GM20431 (cell line): ENCODE measurements around the gene VHLL.

ENCODE experiments used
- in situ Hi-C: fragments of 300-500 bp; cut with MseI, MboI; formaldehyde crosslinking; loops from one replicate; pipeline ENCODE4 v1.15.0; 2020; ENCODE audit warnings: low sequenced_read_pairs; ENCODE audit not compliant: unreplicated experiment

The VHLL gene

DNA sequence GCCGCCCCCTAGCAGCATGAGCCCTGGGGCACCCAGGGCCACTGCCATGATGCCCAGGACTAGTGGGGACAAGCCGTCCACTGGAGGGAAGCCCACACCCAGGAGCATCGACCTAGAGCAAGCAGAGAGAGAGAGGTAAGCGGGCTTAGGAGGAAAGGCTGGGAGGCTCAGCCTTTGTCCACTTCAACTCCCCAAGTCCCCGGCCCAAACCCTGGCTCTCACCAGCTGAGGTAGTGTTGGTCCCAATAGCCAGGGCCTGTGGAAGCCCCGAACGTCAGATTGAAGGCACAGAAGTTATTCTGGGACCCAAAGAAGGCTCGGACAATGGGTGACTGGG lies 6.0 kb downstream of the VHLL start:
- in situ Hi-C loops, result no loop called here

DNA sequence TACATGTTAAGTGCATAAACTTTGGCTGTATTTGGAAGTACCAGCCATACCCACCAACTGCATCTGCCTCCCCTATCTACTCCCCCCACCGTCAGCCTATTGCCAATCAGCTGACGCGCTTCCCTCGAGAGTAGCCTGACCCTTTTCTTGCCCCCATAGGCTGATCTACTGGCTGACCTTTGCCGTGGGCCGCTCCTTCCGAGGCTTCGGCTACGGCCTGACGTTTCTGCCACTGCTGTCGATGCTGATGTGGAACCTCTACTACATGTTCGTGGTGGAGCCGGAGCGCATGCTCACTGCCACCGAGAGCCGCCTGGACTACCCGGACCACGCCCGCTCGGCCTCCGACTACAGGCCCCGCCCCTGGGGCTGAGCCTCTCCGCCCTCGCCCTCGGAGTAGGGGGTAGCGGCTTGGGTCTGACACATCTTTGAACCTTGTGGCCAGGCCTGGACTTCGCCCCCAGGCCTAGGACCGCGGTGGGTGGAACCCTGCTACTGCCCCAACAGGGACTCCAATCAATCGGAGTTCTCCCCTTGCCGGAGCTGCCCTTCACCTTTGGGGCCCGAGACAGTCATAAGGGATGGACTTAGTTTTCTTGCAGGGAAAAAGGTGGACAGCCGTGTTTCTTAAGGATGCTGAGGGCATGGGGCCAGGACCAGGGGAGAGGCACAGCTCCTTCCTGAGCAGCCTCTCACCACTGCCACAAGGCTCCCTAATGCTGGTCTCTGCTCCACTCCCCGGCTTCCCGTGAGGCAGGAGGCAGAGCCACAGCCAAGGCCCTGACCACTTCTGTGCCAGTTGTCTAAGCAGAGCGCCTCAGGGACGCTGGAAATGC lies 7.7 kb downstream of the VHLL start:
- in situ Hi-C loops, result no loop called here

DNA sequence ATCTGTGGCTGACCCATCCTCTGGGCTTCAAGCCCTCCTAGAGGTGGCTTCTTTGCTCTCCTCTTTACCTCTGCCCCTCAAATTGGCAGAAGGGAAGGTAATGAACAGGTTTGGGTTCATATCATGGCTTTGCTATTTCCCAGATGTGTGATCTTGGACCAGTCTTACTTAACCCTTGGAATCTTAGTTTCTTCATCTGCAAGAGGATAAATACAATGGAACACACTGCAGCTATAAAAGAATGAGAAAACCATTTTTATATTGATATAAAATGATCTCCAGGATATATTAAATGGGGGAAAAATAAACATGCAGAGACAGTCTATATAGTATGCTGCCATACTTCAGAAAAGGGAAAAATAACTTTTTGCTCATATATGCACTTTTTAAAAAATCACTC lies 9.2 kb downstream of the VHLL start:
- in situ Hi-C loops, result no loop called here

DNA sequence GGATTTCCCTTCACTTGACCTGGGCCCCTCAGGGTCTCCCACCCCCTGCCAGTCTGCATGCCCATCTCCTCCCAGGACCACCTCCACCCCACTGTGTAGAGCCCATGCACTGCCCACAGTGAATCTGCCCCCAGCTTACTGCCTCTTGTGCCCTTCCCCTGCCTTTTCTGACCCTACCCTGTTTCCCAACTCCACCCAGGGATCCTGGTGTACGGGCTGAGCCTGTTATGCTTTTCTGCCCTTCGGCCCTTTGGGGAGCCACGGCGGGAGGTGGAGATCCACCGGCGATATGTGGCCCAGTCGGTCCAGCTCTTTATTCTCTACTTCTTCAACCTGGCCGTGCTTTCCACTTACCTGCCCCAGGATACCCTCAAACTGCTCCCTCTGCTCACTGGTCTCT lies 13.0 kb downstream of the VHLL start:
- in situ Hi-C loops, result no loop called here

DNA sequence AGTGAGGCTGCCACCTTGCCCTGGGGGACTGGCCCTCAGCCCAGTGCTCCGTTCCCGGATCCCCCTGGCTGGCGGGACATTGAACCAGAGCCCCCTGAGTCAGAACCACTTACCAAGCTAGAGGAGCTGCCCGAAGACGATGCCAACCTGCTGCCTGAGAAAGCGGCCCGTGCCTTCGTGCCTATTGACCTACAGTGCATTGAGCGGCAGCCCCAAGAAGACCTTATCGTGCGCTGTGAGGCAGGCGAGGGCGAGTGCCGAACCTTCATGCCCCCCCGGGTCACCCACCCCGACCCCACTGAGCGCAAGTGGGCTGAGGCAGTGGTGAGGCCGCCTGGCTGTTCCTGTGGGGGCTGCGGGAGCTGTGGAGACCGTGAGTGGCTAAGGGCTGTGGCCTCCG lies 13.7 kb downstream of the VHLL start:
- in situ Hi-C loops, result no loop called here

GRCh38 chr1:156284757-156285156 lies 14.3 kb downstream of the VHLL start:
- in situ Hi-C loops, result no loop called here

GRCh38 chr1:156284112-156284511 lies 15.0 kb downstream of the VHLL start, which contains the start of gene TMEM79:
Gene TMEM79 (plus strand): TSS chr1:156284325. CDS start chr1:156285227, 902 bp downstream.
- in situ Hi-C loops, result no loop called here

DNA sequence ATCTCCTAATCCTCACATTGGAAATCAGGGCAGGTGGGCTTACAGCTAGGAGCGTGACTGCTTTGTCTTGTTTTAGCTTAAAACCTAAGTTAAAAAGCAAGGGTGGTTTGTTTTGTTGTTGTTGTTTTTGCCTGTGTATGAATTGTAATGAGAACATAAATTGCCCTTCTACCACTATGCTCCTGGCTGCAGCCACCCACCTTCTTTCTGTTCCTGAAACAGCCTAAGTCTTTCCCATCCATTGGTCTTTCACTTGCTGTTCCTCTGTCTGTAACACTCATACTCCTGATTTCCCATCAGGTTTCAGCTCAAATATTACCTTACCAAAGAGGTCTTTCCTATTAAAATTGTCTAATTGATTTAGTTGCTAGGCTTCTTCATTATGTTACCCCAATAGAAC lies 15.6 kb downstream of the VHLL start:
- in situ Hi-C loops, result no loop called here

GRCh38 chr1:156282479-156283222 lies 16.5 kb downstream of the VHLL start, which contains the start of gene SMG5:
Gene SMG5 (minus strand): TSS chr1:156282825. CDS start chr1:156282680, 145 bp downstream.
- in situ Hi-C loops, result no loop called here

- in situ Hi-C loops, result no loop called here
These were observed 17.2 kb downstream of the VHLL start for GRCh38 chr1:156281693-156282478.

DNA sequence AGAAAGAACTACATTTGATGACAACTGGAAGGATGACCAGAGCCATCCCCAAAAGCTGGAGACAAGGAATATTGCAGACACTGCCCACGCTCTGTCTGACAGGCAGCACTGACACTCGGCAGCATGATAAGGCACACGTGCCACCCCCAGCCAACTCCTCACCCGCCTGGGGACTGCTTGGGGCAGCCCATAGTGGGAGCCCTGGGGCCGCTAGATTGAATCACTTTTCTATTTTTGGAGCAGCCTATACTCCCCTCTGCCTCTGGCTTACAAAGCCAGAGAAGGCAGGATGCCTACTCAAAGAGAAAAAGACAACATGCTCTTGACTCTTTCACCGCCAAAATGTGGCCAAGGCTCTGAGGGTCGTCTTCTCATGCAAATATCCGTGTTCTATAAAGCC lies 17.8 kb downstream of the VHLL start:
- in situ Hi-C loops, result no loop called here

DNA sequence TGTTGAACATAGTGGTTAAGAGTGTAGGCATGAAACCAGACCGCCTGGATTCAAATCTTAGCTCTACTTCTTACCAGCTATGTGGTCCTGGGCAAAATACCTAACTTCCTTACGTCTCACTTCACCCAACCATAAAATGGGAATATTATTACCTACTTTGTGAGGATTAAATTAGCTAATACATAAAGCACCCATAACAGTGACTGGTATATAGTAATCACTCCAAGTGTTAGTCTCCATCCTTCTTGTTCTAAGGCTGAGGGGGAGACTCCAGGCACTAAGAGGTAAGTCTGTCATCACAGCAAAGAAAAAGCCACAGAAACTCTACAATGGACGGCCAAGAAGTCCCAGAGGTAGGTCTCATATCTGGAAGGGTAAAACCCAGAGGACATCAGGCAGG lies 19.3 kb downstream of the VHLL start:
- in situ Hi-C loops, result no loop called here

- in situ Hi-C loops, result no loop called here
These were observed 22.1 kb downstream of the VHLL start for GRCh38 chr1:156276966-156277381.

- in situ Hi-C loops, result no loop called here
These were observed 22.6 kb downstream of the VHLL start for GRCh38 chr1:156276532-156276931.

GRCh38 chr1:156270314-156270713 lies 28.8 kb downstream of the VHLL start:
- in situ Hi-C loops, result no loop called here

DNA sequence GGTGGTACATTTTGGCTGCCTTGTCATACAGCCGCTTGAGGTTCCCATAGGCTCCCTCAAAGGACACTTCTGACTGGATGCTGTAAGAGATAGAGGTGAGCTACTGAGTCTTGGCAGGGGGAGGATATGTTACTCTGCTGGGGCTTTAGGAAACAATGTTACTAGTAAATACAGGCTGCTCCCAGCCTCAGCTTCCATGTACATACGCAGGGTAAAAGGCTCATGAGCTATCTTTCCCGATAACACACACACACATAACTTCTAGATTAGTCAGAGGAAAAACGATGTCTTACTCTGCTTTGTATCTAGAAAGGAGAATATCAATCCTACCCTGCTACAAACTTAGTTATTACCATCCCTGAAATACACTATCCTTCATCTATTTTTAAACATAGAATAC lies 30.8 kb downstream of the VHLL start:
- in situ Hi-C loops, result no loop called here

DNA sequence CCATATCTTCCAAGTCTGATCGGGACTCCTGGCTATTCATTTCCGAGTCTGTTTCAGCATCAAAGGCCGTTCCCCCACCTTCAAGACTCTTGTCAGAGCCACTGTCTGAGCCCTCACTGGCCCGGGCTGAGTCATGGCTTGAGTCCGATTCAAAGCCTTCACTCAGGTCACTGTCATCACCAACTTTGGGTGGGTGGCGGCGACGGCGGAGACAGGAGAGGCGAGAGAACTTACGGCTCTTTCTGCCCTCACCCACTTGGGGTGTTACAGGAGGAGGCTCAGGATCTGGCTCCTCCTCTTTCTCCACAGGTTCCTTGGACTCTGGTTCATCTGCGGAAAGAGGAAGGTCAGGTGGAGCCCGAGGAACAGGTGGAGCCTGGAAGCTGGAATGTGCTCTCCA lies 33.1 kb downstream of the VHLL start:
- in situ Hi-C loops, result no loop called here

GRCh38 chr1:156263288-156263655 lies 35.8 kb downstream of the VHLL start:
- in situ Hi-C loops, result no loop called here

DNA sequence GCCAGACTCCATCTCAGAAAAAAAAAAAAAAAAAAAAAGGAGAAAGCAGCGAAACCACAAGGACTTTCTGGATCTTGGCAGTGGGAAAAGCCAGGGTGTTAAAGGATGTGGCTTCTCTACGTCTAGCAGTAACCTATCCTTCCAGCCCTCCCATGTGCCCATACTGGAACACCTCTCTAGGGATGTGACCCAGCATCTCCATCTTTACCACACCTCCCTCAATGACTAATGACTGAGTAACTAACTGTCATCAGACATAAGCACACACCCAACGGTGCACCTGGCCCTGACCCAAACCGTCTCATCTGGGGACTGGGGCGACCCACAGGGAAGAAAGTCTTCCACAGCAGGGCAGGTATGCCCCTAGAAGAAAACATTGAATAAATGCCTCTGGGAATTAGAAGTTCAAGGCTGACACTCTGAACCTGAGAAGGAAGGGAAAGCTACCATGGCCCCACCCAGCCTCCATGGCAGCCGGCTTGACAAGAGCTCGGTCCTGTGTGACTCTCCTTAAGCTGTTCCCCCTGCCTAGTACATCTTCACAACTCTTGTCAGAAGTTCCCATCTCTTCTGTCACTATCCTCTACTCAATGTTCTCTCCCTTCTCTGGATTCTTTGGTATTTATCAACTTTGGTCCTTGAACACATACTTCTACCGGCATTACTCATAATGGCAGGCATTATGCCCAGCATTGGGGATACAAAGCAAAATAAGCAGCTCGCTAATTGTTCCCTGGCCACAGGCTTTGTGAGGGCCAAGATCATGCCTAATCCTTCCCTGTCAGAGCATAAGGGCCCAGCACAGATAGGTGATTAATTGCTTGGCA lies 36.4 kb downstream of the VHLL start:
- in situ Hi-C loops, result no loop called here

GRCh38 chr1:156260896-156261295 lies 38.2 kb downstream of the VHLL start:
- in situ Hi-C loops, result no loop called here
